ENCODE data around the gene SDS.

The SDS gene

DNA sequence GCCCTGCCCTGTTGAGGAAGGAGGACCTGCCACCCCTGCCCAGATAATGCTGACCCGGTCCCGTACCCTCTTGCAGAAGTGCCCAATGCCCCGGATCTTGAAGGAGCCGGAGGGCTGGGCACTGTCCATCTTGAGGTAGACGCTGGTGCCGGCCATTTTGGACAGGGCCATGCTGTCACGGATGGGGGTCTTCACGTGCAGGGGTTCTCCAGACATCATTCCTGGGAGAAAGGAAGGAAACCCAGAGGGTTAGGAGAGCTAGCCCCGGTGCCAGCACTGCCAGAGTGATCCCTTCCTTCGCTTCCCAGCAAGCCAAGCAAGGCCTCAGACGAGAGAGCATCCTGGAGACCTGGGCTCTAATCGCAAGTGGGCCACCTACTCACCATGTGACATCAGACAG, 4.2 kb downstream of the SDS start:
- H4K20me1 ChIP-seq (ENCODE audit: insufficient read depth, low read length): no peaks in the 10 kb centered on the region
- no peak overlapping the region for H3K4me3 ChIP-seq (ENCODE audit: low read length)
- H3K9me2 ChIP-seq (replicated peaks; ENCODE audit: insufficient read depth, low read length): no peaks in the 10 kb centered on the region
- no peak overlapping the region for H2AFZ ChIP-seq (ENCODE audit: low read length)
- H3K9me3 ChIP-seq (replicated peaks; ENCODE audit: insufficient read depth, low read length): no peaks in the 10 kb centered on the region
- H3K27ac ChIP-seq (ENCODE audit: low read length): no peak overlapping the region
- no peak overlapping the region for H3K9ac ChIP-seq (ENCODE audit: low read length)
- no peak for TF ChIP-seq EZH2 (optimal IDR thresholded peaks at IDR 0.05; ENCODE audit: low read depth, low read length)
- TF ChIP-seq EZH2phosphoT487 (IDR thresholded peaks at IDR 0.05; ENCODE audit: low read length): no peak
- TF ChIP-seq, protein P1, sequence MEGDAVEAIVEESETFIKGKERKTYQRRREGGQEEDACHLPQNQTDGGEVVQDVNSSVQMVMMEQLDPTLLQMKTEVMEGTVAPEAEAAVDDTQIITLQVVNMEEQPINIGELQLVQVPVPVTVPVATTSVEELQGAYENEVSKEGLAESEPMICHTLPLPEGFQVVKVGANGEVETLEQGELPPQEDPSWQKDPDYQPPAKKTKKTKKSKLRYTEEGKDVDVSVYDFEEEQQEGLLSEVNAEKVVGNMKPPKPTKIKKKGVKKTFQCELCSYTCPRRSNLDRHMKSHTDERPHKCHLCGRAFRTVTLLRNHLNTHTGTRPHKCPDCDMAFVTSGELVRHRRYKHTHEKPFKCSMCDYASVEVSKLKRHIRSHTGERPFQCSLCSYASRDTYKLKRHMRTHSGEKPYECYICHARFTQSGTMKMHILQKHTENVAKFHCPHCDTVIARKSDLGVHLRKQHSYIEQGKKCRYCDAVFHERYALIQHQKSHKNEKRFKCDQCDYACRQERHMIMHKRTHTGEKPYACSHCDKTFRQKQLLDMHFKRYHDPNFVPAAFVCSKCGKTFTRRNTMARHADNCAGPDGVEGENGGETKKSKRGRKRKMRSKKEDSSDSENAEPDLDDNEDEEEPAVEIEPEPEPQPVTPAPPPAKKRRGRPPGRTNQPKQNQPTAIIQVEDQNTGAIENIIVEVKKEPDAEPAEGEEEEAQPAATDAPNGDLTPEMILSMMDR (IDR thresholded peaks at IDR 0.05; ENCODE audit: low read length): no peak
- no peaks in the 10 kb centered on the region for H3K79me2 ChIP-seq (ENCODE audit: low read length)
- H3K36me3 ChIP-seq (replicated peaks; ENCODE audit: insufficient read depth, low read length): no peaks in the 10 kb centered on the region
- no peaks in the 10 kb centered on the region for H3K27me3 ChIP-seq (replicated peaks; ENCODE audit: insufficient read depth, low read length)
- H3K4me2 ChIP-seq (ENCODE audit: low read depth, low read length): no peak overlapping the region
- no peaks in the 10 kb centered on the region for H3K4me1 ChIP-seq (ENCODE audit: low read length)
- DNase-seq: no peak
- H3F3A ChIP-seq (ENCODE audit: insufficient read depth, low read length): no peaks in the 10 kb centered on the region

DNA sequence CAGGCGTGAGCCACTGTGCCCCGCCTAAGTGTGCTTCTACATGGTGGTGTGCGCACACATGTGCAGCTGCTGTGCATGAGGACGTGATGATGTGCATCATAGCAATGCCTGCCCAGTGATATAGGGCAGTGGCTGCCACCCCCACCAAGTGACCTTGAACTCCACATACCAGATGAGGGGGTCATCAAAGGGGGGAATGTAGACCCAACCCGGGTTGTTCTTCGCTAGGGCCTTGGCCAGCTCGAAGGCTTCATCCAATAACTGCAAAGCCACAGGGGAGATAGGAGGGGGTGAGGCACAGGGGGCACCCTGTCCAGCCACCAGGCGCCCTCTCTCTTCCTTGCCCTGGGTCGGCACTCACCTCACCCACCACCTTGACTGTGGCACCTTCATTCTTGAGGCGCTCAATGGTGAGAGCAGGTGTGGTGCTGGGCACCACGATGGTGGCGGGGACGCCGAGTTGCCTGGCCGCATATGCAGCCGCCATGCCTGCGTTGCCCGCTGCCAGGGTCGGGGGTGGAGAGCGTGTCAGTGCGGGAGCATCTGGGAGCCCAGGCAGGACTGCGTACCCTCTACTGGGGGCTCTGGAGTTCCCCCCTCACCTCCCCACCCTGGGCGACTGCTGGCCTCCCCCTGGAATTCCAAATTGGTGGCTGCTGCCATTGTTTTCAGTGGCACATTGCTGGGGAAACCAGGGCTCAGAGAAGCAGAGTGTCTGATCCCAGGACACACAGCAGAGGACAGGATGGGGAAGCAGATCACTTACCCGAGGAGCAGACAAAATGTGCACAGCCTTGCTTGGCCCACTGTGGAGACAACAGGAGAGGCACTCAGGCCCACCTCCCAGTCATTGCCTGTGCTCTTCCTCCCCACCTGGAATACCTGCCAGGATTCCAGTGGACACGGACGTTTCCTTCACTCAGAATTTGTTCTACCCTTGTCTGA, 5.1 kb downstream of the SDS start:
- Histone ChIP-seq H3K4me2 (ENCODE audit: low read depth, low read length) (no peak overlapping the region), H3K27me3 (replicated peaks; ENCODE audit: insufficient read depth, low read length) (no peaks in the 10 kb centered on the region), H3K9ac (ENCODE audit: low read length) (no peak overlapping the region), H3K9me2 (replicated peaks; ENCODE audit: insufficient read depth, low read length) (no peaks in the 10 kb centered on the region), H3K36me3 (replicated peaks; ENCODE audit: insufficient read depth, low read length) (no peaks in the 10 kb centered on the region), H3K4me1 (ENCODE audit: low read length) (no peaks in the 10 kb centered on the region), H3K4me3 (ENCODE audit: low read length) (no peak overlapping the region), H4K20me1 (ENCODE audit: insufficient read depth, low read length) (no peaks in the 10 kb centered on the region), H3F3A (ENCODE audit: insufficient read depth, low read length) (no peaks in the 10 kb centered on the region), H3K79me2 (ENCODE audit: low read length) (no peaks in the 10 kb centered on the region), H3K9me3 (replicated peaks; ENCODE audit: insufficient read depth, low read length) (no peaks in the 10 kb centered on the region), H3K27ac (ENCODE audit: low read length) (no peak overlapping the region), H2AFZ (ENCODE audit: low read length) (no peak overlapping the region)
- DNase-seq: no peak
- TF ChIP-seq EZH2 (optimal IDR thresholded peaks at IDR 0.05; ENCODE audit: low read depth, low read length): no peak

DNA sequence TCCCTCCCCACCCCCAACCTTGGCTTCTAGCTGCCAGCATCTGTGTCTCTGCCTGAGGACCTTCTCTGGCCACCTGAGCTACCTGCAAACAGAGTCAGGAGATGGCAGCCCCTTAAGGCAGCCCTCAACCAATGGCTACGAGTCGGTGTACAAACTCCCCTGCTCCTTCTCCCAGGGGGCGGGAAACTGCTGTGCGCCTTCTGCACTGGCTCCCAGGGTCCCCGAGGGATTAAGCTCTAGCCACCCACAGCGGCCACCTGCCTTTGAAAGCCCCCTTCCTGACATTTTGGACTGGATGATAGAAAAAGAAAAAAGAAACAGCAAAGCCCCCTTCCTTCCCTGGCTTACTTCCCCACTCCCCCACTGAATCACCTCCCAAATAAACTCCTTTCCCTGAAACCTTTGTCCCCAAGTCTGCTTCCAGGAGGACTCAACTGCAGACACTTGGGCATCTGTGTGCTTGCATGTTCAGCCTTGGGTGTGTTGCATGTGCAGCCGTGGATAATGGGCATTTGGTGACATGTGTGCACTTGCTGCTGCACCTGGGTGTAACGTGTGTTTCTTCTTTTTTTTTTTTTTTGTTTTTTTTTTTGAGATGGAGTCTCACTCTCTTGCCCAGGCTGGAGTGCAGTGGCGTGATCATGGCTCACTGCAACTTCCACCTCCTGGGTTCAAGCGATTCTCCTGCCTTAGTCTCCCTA, 6.0 kb downstream of the SDS start:
- no peak overlapping the region for H3K27ac ChIP-seq (ENCODE audit: low read length)
- H3K9me3 ChIP-seq (replicated peaks; ENCODE audit: insufficient read depth, low read length): no peaks in the 10 kb centered on the region
- H2AFZ ChIP-seq (ENCODE audit: low read length): no peak overlapping the region
- H3K4me1 ChIP-seq (ENCODE audit: low read length): no peaks in the 10 kb centered on the region
- TF ChIP-seq, protein P1 (IDR thresholded peaks at IDR 0.05; ENCODE audit: low read length): no peak
- TF ChIP-seq EZH2 (optimal IDR thresholded peaks at IDR 0.05; ENCODE audit: low read depth, low read length) (no peak), EZH2phosphoT487 (IDR thresholded peaks at IDR 0.05; ENCODE audit: low read length) (no peak)
- no peaks in the 10 kb centered on the region for H3K79me2 ChIP-seq (ENCODE audit: low read length)
- H3K4me3 ChIP-seq (ENCODE audit: low read length): no peak overlapping the region
- no peak overlapping the region for H3K9ac ChIP-seq (ENCODE audit: low read length)
- no peaks in the 10 kb centered on the region for H3F3A ChIP-seq (ENCODE audit: insufficient read depth, low read length)
- H3K4me2 ChIP-seq (ENCODE audit: low read depth, low read length): no peak overlapping the region
- no peak for DNase-seq
- H3K27me3 ChIP-seq (replicated peaks; ENCODE audit: insufficient read depth, low read length): no peaks in the 10 kb centered on the region
- no peaks in the 10 kb centered on the region for H3K36me3 ChIP-seq (replicated peaks; ENCODE audit: insufficient read depth, low read length)
- H3K9me2 ChIP-seq (replicated peaks; ENCODE audit: insufficient read depth, low read length): no peaks in the 10 kb centered on the region
- H4K20me1 ChIP-seq (ENCODE audit: insufficient read depth, low read length): no peaks in the 10 kb centered on the region

All from MM.1S (cell line).